GM12872 (cell line): ENCODE measurements around the gene ACADSB.

Experiments
- TF ChIP-seq, protein P1 (sequence below): IDR thresholded peaks from 3 replicates; pipeline ENCODE4 v1.5.1; 2011; ENCODE audit warnings: low read depth, mild to moderate bottlenecking, low read length, moderate library complexity; ENCODE audit not compliant: insufficient read depth

Gene ACADSB

DNA sequence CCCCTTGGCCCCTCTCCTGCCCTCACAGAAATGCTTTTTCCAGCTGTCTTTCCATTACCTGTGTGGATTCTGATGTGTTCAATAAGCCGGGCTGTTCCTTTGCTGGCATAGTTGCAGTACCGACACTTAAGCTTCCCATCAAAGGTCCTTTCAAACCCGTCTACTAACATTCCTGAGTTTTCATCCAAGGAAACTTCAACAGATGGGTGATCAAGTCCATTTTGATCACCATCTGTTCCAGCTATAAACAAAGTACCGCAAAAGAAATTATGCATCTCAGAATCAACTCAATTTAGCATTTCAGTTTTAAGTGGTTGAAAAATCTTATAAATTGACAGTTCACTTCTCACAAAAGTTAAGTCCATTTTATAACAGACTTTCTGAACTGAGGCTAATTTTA lies 12.9 kb upstream of the ACADSB start:
- TF ChIP-seq, protein P1, sequence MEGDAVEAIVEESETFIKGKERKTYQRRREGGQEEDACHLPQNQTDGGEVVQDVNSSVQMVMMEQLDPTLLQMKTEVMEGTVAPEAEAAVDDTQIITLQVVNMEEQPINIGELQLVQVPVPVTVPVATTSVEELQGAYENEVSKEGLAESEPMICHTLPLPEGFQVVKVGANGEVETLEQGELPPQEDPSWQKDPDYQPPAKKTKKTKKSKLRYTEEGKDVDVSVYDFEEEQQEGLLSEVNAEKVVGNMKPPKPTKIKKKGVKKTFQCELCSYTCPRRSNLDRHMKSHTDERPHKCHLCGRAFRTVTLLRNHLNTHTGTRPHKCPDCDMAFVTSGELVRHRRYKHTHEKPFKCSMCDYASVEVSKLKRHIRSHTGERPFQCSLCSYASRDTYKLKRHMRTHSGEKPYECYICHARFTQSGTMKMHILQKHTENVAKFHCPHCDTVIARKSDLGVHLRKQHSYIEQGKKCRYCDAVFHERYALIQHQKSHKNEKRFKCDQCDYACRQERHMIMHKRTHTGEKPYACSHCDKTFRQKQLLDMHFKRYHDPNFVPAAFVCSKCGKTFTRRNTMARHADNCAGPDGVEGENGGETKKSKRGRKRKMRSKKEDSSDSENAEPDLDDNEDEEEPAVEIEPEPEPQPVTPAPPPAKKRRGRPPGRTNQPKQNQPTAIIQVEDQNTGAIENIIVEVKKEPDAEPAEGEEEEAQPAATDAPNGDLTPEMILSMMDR = no peak

DNA sequence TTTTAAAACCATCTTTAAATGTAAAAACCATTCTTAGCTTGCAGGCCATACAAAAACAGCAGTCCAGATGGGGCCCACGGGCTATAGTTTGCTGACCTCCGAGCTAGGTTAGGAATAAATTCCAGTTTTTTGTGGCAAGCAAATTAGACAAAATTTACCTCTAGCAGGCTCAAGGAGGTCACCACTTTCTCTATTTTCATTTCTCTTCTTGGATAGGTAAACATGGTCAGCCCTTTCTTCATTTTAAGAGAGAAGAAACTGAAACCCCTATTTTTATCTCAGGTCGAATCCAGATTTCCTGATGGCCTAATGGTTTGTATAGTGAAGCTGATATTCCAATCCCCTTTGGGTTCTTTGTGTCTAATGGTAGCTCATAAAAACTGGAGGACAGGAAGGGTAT lies 10.9 kb upstream of the ACADSB start:
- TF ChIP-seq, protein P1 = no peak

DNA sequence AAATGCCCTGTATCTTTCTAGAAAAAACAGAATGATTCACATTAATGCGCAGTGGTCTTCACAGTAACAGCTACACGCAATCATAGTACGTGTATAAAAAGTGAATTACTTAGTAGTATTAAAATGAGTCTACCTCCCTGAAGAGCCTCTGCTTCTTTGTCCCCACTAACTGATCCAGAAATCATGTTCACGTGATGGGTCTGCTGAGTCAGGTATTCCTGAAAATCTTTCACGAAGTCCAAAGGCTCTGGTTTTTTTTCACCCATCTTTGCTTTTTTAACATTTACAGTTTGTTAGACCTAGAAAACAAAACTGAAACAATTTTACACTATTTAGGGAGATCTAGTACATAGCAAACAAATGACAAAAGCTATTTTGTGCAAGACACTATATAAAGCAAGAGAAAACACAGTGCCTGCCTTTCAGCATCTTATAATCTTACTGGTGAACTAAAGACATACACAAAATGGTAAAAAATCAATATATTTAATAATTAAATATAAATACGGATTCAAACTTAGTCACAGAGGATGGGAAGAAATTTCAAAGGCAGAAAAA lies 10.4 kb upstream of the ACADSB start:
- TF ChIP-seq, protein P1 = no peak

DNA sequence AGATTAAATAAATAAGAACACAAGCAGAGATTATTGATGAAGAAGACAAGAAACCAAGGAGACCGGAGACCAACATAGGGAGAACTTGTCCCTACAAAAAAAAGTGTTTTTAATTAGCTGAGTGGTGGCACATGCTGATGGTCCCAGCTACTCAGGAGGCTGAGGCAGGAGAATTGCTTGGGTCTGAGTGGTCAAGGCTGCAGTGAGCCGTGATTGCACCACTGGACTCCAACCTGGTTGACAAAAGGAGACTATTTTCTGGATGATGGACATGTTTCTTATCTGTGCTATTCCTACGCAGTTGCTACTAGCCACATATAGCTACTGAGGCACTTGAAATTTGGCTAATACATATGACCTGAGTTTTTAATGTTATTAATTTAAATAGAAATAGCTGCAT lies 9.9 kb upstream of the ACADSB start:
- TF ChIP-seq, protein P1 = no peak

DNA sequence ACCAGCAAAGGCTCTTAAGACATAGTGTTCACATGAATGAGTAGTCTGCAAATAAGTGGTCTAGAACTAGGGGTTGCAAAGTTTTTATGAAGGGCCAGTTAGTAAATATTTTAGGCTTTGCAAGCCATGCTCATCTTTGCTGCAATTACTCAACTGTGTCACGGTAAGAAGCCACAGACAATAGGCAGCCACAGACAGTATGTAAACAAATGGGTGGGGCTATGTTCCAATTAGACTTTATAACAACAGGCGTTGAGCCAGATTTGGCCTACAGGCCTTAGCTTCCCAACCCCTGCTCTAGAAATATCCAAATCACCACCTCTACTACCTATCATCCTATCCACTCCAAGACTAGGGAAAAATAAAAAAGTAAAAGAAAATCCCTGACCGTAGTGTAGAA lies 9.5 kb upstream of the ACADSB start:
- TF ChIP-seq, protein P1 = no peak

DNA sequence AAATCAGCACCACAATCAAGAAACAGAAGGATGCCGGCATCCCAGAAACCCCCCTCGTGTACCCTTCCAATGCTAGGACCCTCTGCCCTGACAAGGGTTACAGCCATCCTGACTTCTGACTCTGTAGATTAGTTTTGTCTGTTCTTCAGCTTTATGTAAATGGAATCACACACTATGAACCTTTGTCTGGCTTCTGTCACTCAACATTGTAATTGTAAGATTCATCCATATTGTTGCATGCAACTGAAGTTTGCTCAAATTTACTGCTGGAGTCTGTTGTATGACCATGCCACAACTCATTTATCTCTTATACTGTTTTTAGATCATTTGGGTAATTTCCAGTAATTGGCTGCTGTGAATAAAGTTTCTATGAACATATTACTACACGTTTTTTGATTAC lies 8.7 kb upstream of the ACADSB start:
- TF ChIP-seq, protein P1 = no peak

DNA sequence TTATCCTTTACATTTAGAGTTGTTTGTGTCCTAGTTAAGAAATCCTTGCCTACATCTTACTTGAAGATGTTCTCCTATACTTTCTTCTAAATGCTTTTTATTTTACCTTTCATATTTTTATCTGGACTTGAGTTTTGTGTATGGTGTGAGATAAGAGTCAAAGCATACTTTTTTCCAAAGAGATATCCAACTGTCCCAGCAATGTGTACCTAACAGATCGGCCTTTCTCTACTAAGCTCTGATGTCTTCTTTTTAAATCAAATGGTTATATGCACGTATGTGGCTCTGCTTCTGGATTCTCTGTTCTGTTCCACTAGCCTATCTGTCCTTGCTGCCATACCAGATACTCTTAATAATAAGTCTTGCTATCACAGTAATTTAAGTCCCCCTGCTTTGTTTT lies 7.4 kb upstream of the ACADSB start:
- TF ChIP-seq, protein P1 = no peak

DNA sequence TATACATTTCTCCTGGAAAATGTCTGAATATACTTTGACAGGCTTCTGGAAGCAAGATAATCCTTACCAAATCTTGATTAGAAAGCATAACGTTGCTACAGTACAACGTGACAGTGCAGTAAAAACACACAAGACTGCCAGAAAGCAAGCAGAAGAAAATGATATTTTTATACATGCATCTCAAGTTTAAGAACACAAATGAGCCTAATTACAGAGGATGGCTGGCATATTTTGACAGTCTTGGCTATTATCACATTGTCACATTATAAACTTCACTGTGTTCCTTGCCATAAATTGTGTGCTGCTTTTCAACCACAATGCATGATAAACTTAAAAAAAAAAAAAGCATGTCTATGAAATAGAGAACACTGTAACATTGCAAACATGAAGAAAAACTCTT lies 4.5 kb upstream of the ACADSB start:
- TF ChIP-seq, protein P1 = no peak
